Breast epithelium (tissue), 3 donors: ENCODE data around the gene FBL.

Source experiments
- CTCF ChIP-seq, 3 donors: fragments of 450-650 bp; IDR thresholded peaks; one replicate each; pipeline ENCODE4 v1.5.1; 2016 to 2017; ENCODE audit warnings: antibody characterized with exemption in 3 of 3, mild to moderate bottlenecking in 3 of 3, moderate library complexity in 3 of 3
- POLR2A ChIP-seq: fragments of 450-650 bp; IDR thresholded peaks from one replicate; pipeline ENCODE4 v1.6.1; 2016; ENCODE audit warnings: antibody characterized with exemption, mild to moderate bottlenecking, moderate library complexity

- TF ChIP-seq CTCF (IDR thresholded peaks at IDR 0.05): no peak
- TF ChIP-seq POLR2A: no peak
Observed at GRCh38 chr19:39813264-39813993, 32.8 kb downstream of the FBL start.
